AG04450 (cell line): ENCODE results near the gene FADS6. TPM values are rescaled to one million over a fixed set of nuclear protein-coding genes. Genes with fewer than 3 reads are reported as not detected.

Experiments used
- CTCF ChIA-PET: fragments of 300-600, 350-600 bp; formaldehyde crosslinking; extraction: SDS; loops from one replicate; lab custom pipeline; 2022; ENCODE audit warnings: antibody characterized with exemption, inconsistent platforms; lab: Charles Lee
- POLR2A ChIA-PET: fragments of 350-600 bp; formaldehyde crosslinking; extraction: SDS; loops from one replicate; lab custom pipeline; 2021; ENCODE audit warnings: antibody characterized with exemption, inconsistent platforms; lab: Yijun Ruan, JAX
- DNase-seq: peaks from one replicate; pipeline ENCODE4 v3.0.0-alpha.2; 2011; ENCODE audit warnings: low read depth, low spot score
- H3K27ac ChIP-seq: one replicate; pipeline ENCODE4 v1.5.1; 2012; ENCODE audit warnings: low read depth, low read length, control low read depth
- H3K27me3 ChIP-seq: one replicate; pipeline ENCODE4 v1.6.0; 2012; ENCODE audit warnings: low read length; ENCODE audit not compliant: control insufficient read depth, insufficient read depth
- H3K4me3 ChIP-seq: 2 replicates; pipeline ENCODE4 v1.5.1; 2011; ENCODE audit warnings: mild to moderate bottlenecking, low read depth, low read length, control low read depth
- H3K9me3 ChIP-seq: 2 replicates; pipeline ENCODE4 v1.5.1; 2012; ENCODE audit warnings: low read length; ENCODE audit not compliant: control insufficient read depth, insufficient read depth
- CTCF ChIP-seq: IDR thresholded peaks from 2 replicates; pipeline ENCODE4 v1.5.1; 2011; ENCODE audit warnings: low read depth, low read length, control low read depth, inconsistent platforms
- polyA plus RNA-seq: library from polyadenylated mRNA; depleted of rRNA; stranded (reverse); fragments of >200 nt; gene quantifications from 2 replicates; pipeline ENCODE4 v1.2.3, GENCODE V29; 2011; rRNA removed

FADS6 gene
- polyA plus RNA-seq, 1 experiment = not detected

- Histone ChIP-seq H3K27ac (no peak overlapping the region), H3K27me3 (no peaks in the 10 kb centered on the region), H3K9me3 (no peaks in the 10 kb centered on the region; the same call in 1 of the 2 replicates), H3K4me3 (no peak overlapping the region)
- TF ChIP-seq CTCF = no peak
- DNase-seq = no peak
- ChIA-PET CTCF (no interaction called here), POLR2A (no interaction called here)
These were observed 61.8 kb downstream of the FADS6 start for GRCh38 chr17:74831444-74832146.

GRCh38 chr17:74830861-74831260 lies 62.6 kb downstream of the FADS6 start:
- H3K4me3 ChIP-seq = no peak overlapping the region

GRCh38 chr17:74827800-74828199 lies 65.6 kb downstream of the FADS6 start:
- H3K4me3 ChIP-seq = no peak overlapping the region
- ChIA-PET POLR2A (no interaction called here), CTCF (interaction anchor here (2.1 kb wide), 1 partner anchor 37 kb away, joined by 7 read pairs; no protein-coding TSS in a partner anchor)
- H3K27me3 ChIP-seq = no peaks in the 10 kb centered on the region
- no peak for DNase-seq
- TF ChIP-seq CTCF = no peak
- no peaks in the 10 kb centered on the region; the same call in 1 of the 2 replicates for H3K9me3 ChIP-seq
- no peak overlapping the region for H3K27ac ChIP-seq

More at GRCh38 chr17:74830861-74831260, 62.6 kb downstream of the FADS6 start:
- CTCF ChIA-PET = interaction anchor here (1.2 kb wide), 1 partner anchor 39 kb away, joined by 3 read pairs; no protein-coding TSS in a partner anchor
- DNase-seq = no peak
- no peak for TF ChIP-seq CTCF
- Histone ChIP-seq H3K27me3 (no peaks in the 10 kb centered on the region), H3K9me3 (no peaks in the 10 kb centered on the region; the same call in 1 of the 2 replicates), H3K27ac (no peak overlapping the region)
- POLR2A ChIA-PET = no interaction called here

Other genes with a start within 250 kb of the FADS6 start
- gene CD300LF, start 180.7 kb downstream of the FADS6 start, polyA plus RNA-seq = not detected in 2 replicates
- gene RAB37, start 156.4 kb downstream of the FADS6 start, polyA plus RNA-seq = 0.16 and 0.21 TPM in 2 replicates
- gene NHERF1, start 145.0 kb downstream of the FADS6 start, polyA plus RNA-seq = 10.4 and 10.5 TPM in 2 replicates
- gene NAT9, start 117.3 kb downstream of the FADS6 start, polyA plus RNA-seq = 33.6 and 37.3 TPM in 2 replicates
- gene GRIN2C, start 33.7 kb downstream of the FADS6 start, polyA plus RNA-seq = 0.01 TPM in 1 of 2 replicates, not detected in the other
- 23.0 and 32.7 TPM in 2 replicates for gene FDXR, start 20.6 kb downstream of the FADS6 start, polyA plus RNA-seq
- gene USH1G, start 29.6 kb upstream of the FADS6 start, polyA plus RNA-seq = not detected in 2 replicates
- gene OTOP2, start 30.6 kb upstream of the FADS6 start, polyA plus RNA-seq = not detected in 2 replicates
- gene OTOP3, start 42.3 kb upstream of the FADS6 start, polyA plus RNA-seq = not detected in 2 replicates
- gene HID1, start 79.1 kb upstream of the FADS6 start, polyA plus RNA-seq = 1.4 and 1.8 TPM in 2 replicates
- gene CDR2L, start 94.0 kb upstream of the FADS6 start, polyA plus RNA-seq = 8.4 and 11.4 TPM in 2 replicates
- 48.5 and 53.7 TPM in 2 replicates for gene MRPL58, start 119.0 kb upstream of the FADS6 start, polyA plus RNA-seq
- gene ATP5PD, start 153.3 kb upstream of the FADS6 start, polyA plus RNA-seq = 281 and 292 TPM in 2 replicates
- gene KCTD2, start 153.6 kb upstream of the FADS6 start, polyA plus RNA-seq = 29.8 and 36.0 TPM in 2 replicates
- 2.9 and 3.6 TPM in 2 replicates for gene SLC16A5, start 194.3 kb upstream of the FADS6 start, polyA plus RNA-seq
- 5.6 and 6.5 TPM in 2 replicates for gene ARMC7, start 216.3 kb upstream of the FADS6 start, polyA plus RNA-seq
- gene NT5C, start 238.1 kb upstream of the FADS6 start, polyA plus RNA-seq = 22.6 and 27.9 TPM in 2 replicates